HepG2 (cell line): ENCODE results near the gene WDR18. TPM values are rescaled to one million over a fixed set of nuclear protein-coding genes. Genes with fewer than 3 reads are reported as not detected.

Source experiments
- ATAC-seq: fragments of 200-7000 bp; cut with Tn5 transposase; 3 replicates; pipeline ENCODE4 v1.9.1; 2020; ENCODE audit warnings: mild to moderate bottlenecking, moderate library complexity
- BruUV-seq: library from RNA; stranded (reverse); fragments of 400-500 nt; replicated peaks from 2 replicates; lab custom pipeline; 2021; lab: Mats Ljungman, UMichigan
- CTCF ChIA-PET: fragments of 300-600 bp; formaldehyde crosslinking; extraction: SDS; loops from one replicate; lab custom pipeline; 2021; ENCODE audit warnings: low total read pairs, inconsistent platforms, low intra/inter-chr PET ratio; lab: Yijun Ruan, JAX
- POLR2A ChIA-PET: fragments of 350-600 bp; sonication (Branson Sonifier 250); formaldehyde crosslinking; loops from one replicate; lab custom pipeline; 2020; ENCODE audit warnings: antibody characterized with exemption, inconsistent platforms; lab: Yijun Ruan, JAX
- DNase-seq: peaks from one replicate; pipeline ENCODE4 v3.0.0-alpha.2; 2015; ENCODE audit warnings: low spot score
- FAIRE-seq: peaks from 3 replicates; lab custom pipeline; 2011; peaks lifted over from hg19 to GRCh38; lab: Jason Lieb, UNC
- H2AFZ ChIP-seq: one replicate; pipeline ENCODE4 v1.6.1; 2011; ENCODE audit warnings: low read length, inconsistent platforms
- H3K27ac ChIP-seq: fragments of 300-600 bp; 3 replicates; pipeline ENCODE4 v1.8.0; 2011; ENCODE audit warnings: mixed run types, mild to moderate bottlenecking, mixed read lengths, low read length, inconsistent platforms; ENCODE audit not compliant: insufficient read depth; ENCODE audit errors: extremely low read length
- H3K27me3 ChIP-seq, 2 experiments: fragments of 200-600 bp in 1 of 2; 2 replicates in 1 of 2; 3 replicates in 1 of 2; pipeline versions ENCODE4 v1.6.0 to v1.8.0; 2011; ENCODE audit warnings: low read length in 2 of 2, mild to moderate bottlenecking in 2 of 2, moderate library complexity in 2 of 2, inconsistent platforms in 1 of 2; ENCODE audit not compliant: insufficient read depth in 2 of 2, control insufficient read depth in 1 of 2
- H3K36me3 ChIP-seq, 2 experiments: fragments of 200-600 bp in 1 of 2; replicated peaks in 1 of 2; 2 replicates in 1 of 2; 3 replicates in 1 of 2; pipeline versions ENCODE4 v1.5.1 to v1.8.0; 2011; ENCODE audit warnings: low read length in 2 of 2, inconsistent platforms in 1 of 2; ENCODE audit not compliant: insufficient read depth in 2 of 2, control insufficient read depth in 1 of 2
- H3K4me1 ChIP-seq: 2 replicates; pipeline ENCODE4 v1.5.1; 2012; ENCODE audit warnings: low read length, inconsistent platforms; ENCODE audit not compliant: insufficient read depth
- H3K4me2 ChIP-seq: 2 replicates; pipeline ENCODE4 v1.6.0; 2011; ENCODE audit warnings: low read depth, low read length, inconsistent platforms
- H3K4me3 ChIP-seq, 3 experiments: fragments of 200-600 bp in 1 of 3; sonication (generic), shearing (Covaris generic) in 1 of 3; replicated peaks in 1 of 3; 2 replicates each; pipeline ENCODE4 v1.5.1; 2011 to 2016; ENCODE audit warnings: low read length in 3 of 3, inconsistent platforms in 2 of 3, low read depth in 2 of 3, mild to moderate bottlenecking in 2 of 3, control low read depth in 1 of 3, mixed read lengths in 1 of 3; ENCODE audit not compliant: insufficient read depth in 1 of 3
- H3K79me2 ChIP-seq: one replicate; pipeline ENCODE4 v1.6.1; 2011; ENCODE audit warnings: low read length, inconsistent platforms; ENCODE audit not compliant: insufficient read depth
- H3K9ac ChIP-seq: 2 replicates; pipeline ENCODE4 v1.6.0; 2011; ENCODE audit warnings: mild to moderate bottlenecking, low read depth, low read length, inconsistent platforms; ENCODE audit not compliant: insufficient read depth
- H3K9me3 ChIP-seq: 2 replicates; pipeline ENCODE4 v1.5.1; 2012; ENCODE audit warnings: mild to moderate bottlenecking, low read length
- H4K20me1 ChIP-seq: 2 replicates; pipeline ENCODE4 v1.6.0; 2011; ENCODE audit warnings: inconsistent platforms, mild to moderate bottlenecking, low read length, moderate library complexity; ENCODE audit not compliant: insufficient read depth
- BCL3 ChIP-seq: sonication (generic); formaldehyde crosslinking; IDR thresholded peaks from 2 replicates; pipeline ENCODE4 v1.5.1; 2020; ENCODE audit warnings: mild to moderate bottlenecking, missing genetic modification reagents, moderate library complexity
- EEA1 ChIP-seq: sonication (generic); formaldehyde crosslinking; IDR thresholded peaks from 2 replicates; pipeline ENCODE4 v1.5.1; 2020; ENCODE audit warnings: mild to moderate bottlenecking, missing genetic modification reagents, borderline replicate concordance
- KLF11 ChIP-seq: IDR thresholded peaks from 2 replicates; pipeline ENCODE4 v1.6.1; 2016; ENCODE audit warnings: missing compliant biosample characterization
- NAIF1 ChIP-seq: sonication (generic); formaldehyde crosslinking; IDR thresholded peaks from 2 replicates; pipeline ENCODE4 v1.5.0; 2020; ENCODE audit warnings: mild to moderate bottlenecking, missing genetic modification reagents, borderline replicate concordance
- NFIC ChIP-seq: IDR thresholded peaks from 2 replicates; pipeline ENCODE4 v1.6.1; 2012; ENCODE audit warnings: mild to moderate bottlenecking, low read length, inconsistent platforms
- PAF1 ChIP-seq: IDR thresholded peaks from 2 replicates; pipeline ENCODE4 v1.6.1; 2016; ENCODE audit warnings: missing genetic modification reagents, missing compliant biosample characterization
- RBFOX2 ChIP-seq: fragments of 200-400 bp; formaldehyde crosslinking; IDR thresholded peaks from 2 replicates; pipeline ENCODE4 v1.6.1; 2017; ENCODE audit warnings: low read depth, mild to moderate bottlenecking, low read length
- ZNF121 ChIP-seq: sonication (generic); formaldehyde crosslinking; IDR thresholded peaks from 2 replicates; pipeline ENCODE4 v1.5.0; 2020; ENCODE audit warnings: mild to moderate bottlenecking, missing genetic modification reagents
- ZNF24 ChIP-seq: fragments of 450-650 bp; IDR thresholded peaks from 2 replicates; pipeline ENCODE4 v1.6.1; 2017; ENCODE audit warnings: antibody characterized with exemption, mild to moderate bottlenecking
- ZNF382 ChIP-seq: sonication (generic); formaldehyde crosslinking; IDR thresholded peaks from 2 replicates; pipeline ENCODE4 v1.5.0; 2020; ENCODE audit warnings: missing genetic modification reagents, mild to moderate bottlenecking, borderline replicate concordance
- ZNF703 ChIP-seq: sonication (generic); formaldehyde crosslinking; IDR thresholded peaks from 2 replicates; pipeline ENCODE4 v1.5.1; 2020; ENCODE audit warnings: missing genetic modification reagents, mild to moderate bottlenecking, moderate library complexity, borderline replicate concordance
- ZNF768 ChIP-seq: sonication (generic); formaldehyde crosslinking; IDR thresholded peaks from 2 replicates; pipeline ENCODE4 v1.4.0; 2020; ENCODE audit warnings: missing genetic modification reagents
- ZNF788 ChIP-seq: sonication (generic); formaldehyde crosslinking; IDR thresholded peaks from 2 replicates; pipeline ENCODE4 v1.5.0; 2020; ENCODE audit warnings: mild to moderate bottlenecking, missing genetic modification reagents, borderline replicate concordance
- ZSCAN5A ChIP-seq: sonication (generic); formaldehyde crosslinking; IDR thresholded peaks from 2 replicates; pipeline ENCODE4 v1.8.0; 2022; ENCODE audit warnings: mild to moderate bottlenecking, missing genetic modification reagents, borderline replicate concordance
- ZSCAN9 ChIP-seq: IDR thresholded peaks from 2 replicates; pipeline ENCODE4 v1.6.1; 2016; ENCODE audit warnings: borderline replicate concordance
- WGBS: methylation state at CpG from one replicate; pipeline ENCODE4 v1.1.6; 2017; ENCODE audit warnings: low lambda C conversion rate; 5-methylcytosine and 5-hydroxymethylcytosine counted together
- in situ Hi-C: cut with HindIII; loops from 2 replicates; pipeline ENCODE4 v1.10.0; 2017; ENCODE audit warnings: low pct_unique_long_range_greater_than_20kb; ENCODE audit not compliant: extremely low pct_ligation_motif_present
- intact Hi-C: fragments of 100-400 bp; cut with micrococcal nuclease; formaldehyde crosslinking; loops from one replicate; pipeline ENCODE4 v1.10.0; 2022; ENCODE audit not compliant: unreplicated experiment
- polyA plus RNA-seq, 8 experiments: library from polyadenylated mRNA; depleted of rRNA in 3 of 8; stranded (reverse) in 7 of 8; unstranded in 1 of 8; fragments of >200 nt; fragmentation: Illumina TruSeq in 4 of 8; extraction: Trizol in 4 of 8; gene quantifications; 2 replicates each; pipeline versions ENCODE4 v1.2.1 to v1.2.3, GENCODE V29; 2011 to 2016; ENCODE audit warnings: low read depth in 4 of 8, missing spikeins in 1 of 8, mixed read lengths in 1 of 8; ENCODE audit not compliant: insufficient read depth in 1 of 8
- total RNA-seq, 5 experiments: library from RNA; depleted of rRNA; stranded (reverse); fragments of >200 nt; fragmentation: Illumina TruSeq; extraction: Trizol; gene quantifications; 2 replicates each; pipeline ENCODE4 v1.2.3, GENCODE V29; 2016; ENCODE audit warnings: low read depth in 1 of 5
- TF ChIP-seq, protein P1 (sequence below): sonication (generic); formaldehyde crosslinking; IDR thresholded peaks from 2 replicates; pipeline ENCODE4 v1.5.0; 2020; ENCODE audit warnings: mild to moderate bottlenecking, missing genetic modification reagents
- TF ChIP-seq, protein P2 (sequence below): sonication (generic); formaldehyde crosslinking; IDR thresholded peaks from 2 replicates; pipeline ENCODE4 v1.4.0; 2020; ENCODE audit warnings: missing genetic modification reagents, borderline replicate concordance

WDR18 gene
- total and polyA plus RNA-seq, 2 of the 13 experiments (the other 11 are each of a cell fraction or from before 2014, with no cell fraction given): 36.4 to 47.6 TPM

DNA sequence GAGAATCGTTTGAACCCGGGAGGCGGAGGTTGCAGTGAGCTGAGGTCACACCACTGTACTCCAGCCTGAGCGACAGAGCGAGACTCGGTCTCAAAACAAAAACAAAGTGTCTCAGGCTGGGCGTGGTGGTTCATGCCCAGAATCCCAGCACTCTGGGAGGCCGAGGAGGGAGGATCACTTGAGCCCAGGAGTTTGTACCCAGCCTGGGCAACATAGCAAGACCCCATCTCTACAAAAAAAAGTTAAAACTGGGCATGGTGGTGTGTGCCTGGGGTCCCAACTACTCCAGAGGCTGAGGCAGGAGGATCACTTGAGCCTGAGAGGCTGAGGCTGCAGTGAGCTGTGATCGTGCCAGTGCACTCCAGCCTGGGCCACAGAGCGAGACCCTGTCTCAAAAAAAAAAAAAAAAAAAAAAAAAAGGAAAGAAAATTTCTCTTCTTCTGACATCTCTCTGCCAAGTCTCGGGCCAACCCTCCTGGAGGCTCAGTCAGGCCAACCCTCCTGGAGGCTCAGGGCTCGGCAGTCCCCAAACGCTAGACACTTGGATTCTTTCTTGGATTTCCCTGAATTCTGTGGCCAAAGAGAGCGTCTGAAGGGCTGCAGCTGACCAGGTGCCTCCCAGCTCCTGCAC lies 32.0 kb upstream of the WDR18 start:
- ATAC-seq (peak; percentile 5), DNase-seq (no peak), FAIRE-seq (no peak)
- peak overlapping the region; percentile 99 for H3K27ac ChIP-seq
- ChIA-PET CTCF (no interaction called here), POLR2A (interaction anchor here (0.8 to 4.8 kb wide), 17 partner anchors 9 to 41 kb away, joined by 3 to 50 read pairs (median 6); partner anchors contain the start of gene WDR18)
- peak overlapping the region; percentile 74 for H3K4me2 ChIP-seq
- WGBS: 36% methylated on average over 14 of the region's 14 CpGs
- H3K36me3 ChIP-seq: peaks cover 13 to 19% of the 10 kb centered on the region in 2 experiments; a peak in 4 of 5 replicates
- H3K4me1 ChIP-seq: peaks cover 86% of the 10 kb centered on the region
- H3K79me2 ChIP-seq: peaks cover 73% of the 10 kb centered on the region
- intact Hi-C loops: loop anchor here (2.0 kb wide), 2 partner anchors 17 to 69 kb away; partner anchors contain the start of genes RNU6-2 and TMEM259
- peak overlapping the region in 2 of 3 experiments; percentile 20 to 58; a peak in 2 of 6 replicates for H3K4me3 ChIP-seq
- no peaks in the 10 kb centered on the region for H3K27me3 ChIP-seq
- H3K9ac ChIP-seq: peak overlapping the region; percentile 92
- in situ Hi-C loops: no loop called here
- no peak overlapping the region for H2AFZ ChIP-seq
- no peaks in the 10 kb centered on the region for H3K9me3 ChIP-seq
- peaks cover 6% of the 10 kb centered on the region; the same call in 1 of the 2 replicates for H4K20me1 ChIP-seq
- TSS peak; percentile 84 for BruUV-seq
- TF ChIP-seq ZNF788 (CRISPR knock-in tag) (no peak), NAIF1 (CRISPR knock-in tag) (0 out of 2 replicates have a peak, but pooled peaks have one; percentile 49), ZSCAN5A (CRISPR knock-in tag) (no peak), EEA1 (CRISPR knock-in tag) (0 out of 2 replicates have a peak, but pooled peaks have one; percentile 57), ZNF382 (CRISPR knock-in tag) (no peak), ZSCAN9 (CRISPR knock-in tag) (no peak), ZNF768 (no peak), ZNF703 (no peak), BCL3 (peak; percentile 69; the same call in 1 of the 2 replicates), PAF1 (CRISPR knock-in tag) (no peak), NFIC (no peak), KLF11 (CRISPR knock-in tag) (no peak), ZNF24 (no peak), ZNF121 (CRISPR knock-in tag) (peak; percentile 99), RBFOX2 (no peak)
- TF ChIP-seq, protein P1, sequence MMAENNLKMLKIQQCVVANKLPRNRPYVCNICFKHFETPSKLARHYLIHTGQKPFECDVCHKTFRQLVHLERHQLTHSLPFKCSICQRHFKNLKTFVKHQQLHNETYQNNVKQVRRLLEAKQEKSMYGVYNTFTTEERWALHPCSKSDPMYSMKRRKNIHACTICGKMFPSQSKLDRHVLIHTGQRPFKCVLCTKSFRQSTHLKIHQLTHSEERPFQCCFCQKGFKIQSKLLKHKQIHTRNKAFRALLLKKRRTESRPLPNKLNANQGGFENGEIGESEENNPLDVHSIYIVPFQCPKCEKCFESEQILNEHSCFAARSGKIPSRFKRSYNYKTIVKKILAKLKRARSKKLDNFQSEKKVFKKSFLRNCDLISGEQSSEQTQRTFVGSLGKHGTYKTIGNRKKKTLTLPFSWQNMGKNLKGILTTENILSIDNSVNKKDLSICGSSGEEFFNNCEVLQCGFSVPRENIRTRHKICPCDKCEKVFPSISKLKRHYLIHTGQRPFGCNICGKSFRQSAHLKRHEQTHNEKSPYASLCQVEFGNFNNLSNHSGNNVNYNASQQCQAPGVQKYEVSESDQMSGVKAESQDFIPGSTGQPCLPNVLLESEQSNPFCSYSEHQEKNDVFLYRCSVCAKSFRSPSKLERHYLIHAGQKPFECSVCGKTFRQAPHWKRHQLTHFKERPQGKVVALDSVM (CRISPR knock-in tag): peak; percentile 94
- TF ChIP-seq, protein P2, sequence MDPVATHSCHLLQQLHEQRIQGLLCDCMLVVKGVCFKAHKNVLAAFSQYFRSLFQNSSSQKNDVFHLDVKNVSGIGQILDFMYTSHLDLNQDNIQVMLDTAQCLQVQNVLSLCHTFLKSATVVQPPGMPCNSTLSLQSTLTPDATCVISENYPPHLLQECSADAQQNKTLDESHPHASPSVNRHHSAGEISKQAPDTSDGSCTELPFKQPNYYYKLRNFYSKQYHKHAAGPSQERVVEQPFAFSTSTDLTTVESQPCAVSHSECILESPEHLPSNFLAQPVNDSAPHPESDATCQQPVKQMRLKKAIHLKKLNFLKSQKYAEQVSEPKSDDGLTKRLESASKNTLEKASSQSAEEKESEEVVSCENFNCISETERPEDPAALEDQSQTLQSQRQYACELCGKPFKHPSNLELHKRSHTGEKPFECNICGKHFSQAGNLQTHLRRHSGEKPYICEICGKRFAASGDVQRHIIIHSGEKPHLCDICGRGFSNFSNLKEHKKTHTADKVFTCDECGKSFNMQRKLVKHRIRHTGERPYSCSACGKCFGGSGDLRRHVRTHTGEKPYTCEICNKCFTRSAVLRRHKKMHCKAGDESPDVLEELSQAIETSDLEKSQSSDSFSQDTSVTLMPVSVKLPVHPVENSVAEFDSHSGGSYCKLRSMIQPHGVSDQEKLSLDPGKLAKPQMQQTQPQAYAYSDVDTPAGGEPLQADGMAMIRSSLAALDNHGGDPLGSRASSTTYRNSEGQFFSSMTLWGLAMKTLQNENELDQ (CRISPR knock-in tag): no peak
